ENCODE measurements around the gene ESYT1. TPM values are rescaled to one million over a fixed set of nuclear protein-coding genes. Genes with fewer than 3 reads are reported as not detected.

Gene ESYT1
- total RNA-seq, 1 experiment from 2014 or later, result 111 TPM

GRCh38 chr12:56161690-56162351 is 33.8 kb downstream of the ESYT1 start:
- Histone ChIP-seq H3K4me1 (ENCODE audit: insufficient read depth, low read length) (peaks cover 5% of the 10 kb centered on the region; the same call in 1 of the 2 replicates), H3K79me2 (ENCODE audit: insufficient read depth, low read length) (peaks cover 3% of the 10 kb centered on the region; the same call in 1 of the 2 replicates), H3K56ac (ENCODE audit: insufficient read length, low read depth, low read length) (no peak overlapping the region), H3K4ac (ENCODE audit: low read depth, low read length) (no peak overlapping the region), H3K9ac (ENCODE audit: extremely low read depth, insufficient read length, low read length) (no peak overlapping the region), H3K4me2 (ENCODE audit: insufficient read depth, insufficient read length, low read length) (no peak overlapping the region), H2BK12ac (ENCODE audit: insufficient read length, low read depth, low read length) (no peak overlapping the region), H3K23ac (ENCODE audit: insufficient read length, low read depth, low read length) (no peak overlapping the region), H3K9me3 (ENCODE audit: control insufficient read depth, low read depth, low read length) (no peaks in the 10 kb centered on the region), H3K14ac (ENCODE audit: insufficient read depth, low read length) (no peak overlapping the region), H3K27ac (ENCODE audit: insufficient read length, low read depth, low read length) (peak overlapping the region; percentile 10), H2BK15ac (ENCODE audit: low read depth, low read length) (no peak overlapping the region), H2BK20ac (ENCODE audit: low read depth, low read length, poor library complexity, severe bottlenecking) (no peak overlapping the region), H2BK5ac (ENCODE audit: insufficient read length, low read length) (no peak overlapping the region), H4K20me1 (ENCODE audit: control insufficient read depth, insufficient read depth, insufficient read length) (no peaks in the 10 kb centered on the region), H4K8ac (replicated peaks; ENCODE audit: insufficient read length, low read depth, low read length) (no peak overlapping the region), H4K91ac (ENCODE audit: insufficient read length, low read depth, low read length) (no peak overlapping the region), H3T11ph (ENCODE audit: low read length) (no peak overlapping the region), H3K23me2 (ENCODE audit: insufficient read length, low read depth, low read length, poor library complexity, severe bottlenecking) (peaks cover 15% of the 10 kb centered on the region), H3K27me3 (ENCODE audit: insufficient read depth, low read length) (no peaks in the 10 kb centered on the region), H4K5ac (ENCODE audit: insufficient read length, low read depth, low read length) (no peak overlapping the region), H3K79me1 (ENCODE audit: insufficient read depth, low read depth, low read length, poor library complexity, severe bottlenecking) (peaks cover 2% of the 10 kb centered on the region), H2BK120ac (ENCODE audit: low read depth, low read length, poor library complexity, severe bottlenecking) (no peak overlapping the region), H3K18ac (ENCODE audit: insufficient read length, low read depth, low read length) (no peak overlapping the region), H2AK5ac (ENCODE audit: insufficient read length, low read length) (no peak overlapping the region), H2AFZ (ENCODE audit: low read length) (no peak overlapping the region)
- peaks cover 11% of the 10 kb centered on the region for H3K27me3 Mint-ChIP-seq (ENCODE audit: low read depth)
- H3K4me3 Mint-ChIP-seq, result peak overlapping the region; percentile 68 to 96; a peak in 2 of 5 replicates
- H3K9me3 Mint-ChIP-seq, result peaks cover 0 to 4% of the 10 kb centered on the region in 2 experiments; a peak in 3 of 5 replicates
- no peak for DNase-seq
- peak overlapping the region in 2 of 3 experiments; percentile 79 to 93; a peak in 3 of 7 replicates for H3K27ac Mint-ChIP-seq
- H3K4me1 Mint-ChIP-seq, result peaks cover 46 to 60% of the 10 kb centered on the region in 2 experiments
- TF ChIP-seq, protein P1, sequence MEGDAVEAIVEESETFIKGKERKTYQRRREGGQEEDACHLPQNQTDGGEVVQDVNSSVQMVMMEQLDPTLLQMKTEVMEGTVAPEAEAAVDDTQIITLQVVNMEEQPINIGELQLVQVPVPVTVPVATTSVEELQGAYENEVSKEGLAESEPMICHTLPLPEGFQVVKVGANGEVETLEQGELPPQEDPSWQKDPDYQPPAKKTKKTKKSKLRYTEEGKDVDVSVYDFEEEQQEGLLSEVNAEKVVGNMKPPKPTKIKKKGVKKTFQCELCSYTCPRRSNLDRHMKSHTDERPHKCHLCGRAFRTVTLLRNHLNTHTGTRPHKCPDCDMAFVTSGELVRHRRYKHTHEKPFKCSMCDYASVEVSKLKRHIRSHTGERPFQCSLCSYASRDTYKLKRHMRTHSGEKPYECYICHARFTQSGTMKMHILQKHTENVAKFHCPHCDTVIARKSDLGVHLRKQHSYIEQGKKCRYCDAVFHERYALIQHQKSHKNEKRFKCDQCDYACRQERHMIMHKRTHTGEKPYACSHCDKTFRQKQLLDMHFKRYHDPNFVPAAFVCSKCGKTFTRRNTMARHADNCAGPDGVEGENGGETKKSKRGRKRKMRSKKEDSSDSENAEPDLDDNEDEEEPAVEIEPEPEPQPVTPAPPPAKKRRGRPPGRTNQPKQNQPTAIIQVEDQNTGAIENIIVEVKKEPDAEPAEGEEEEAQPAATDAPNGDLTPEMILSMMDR (conservative IDR thresholded peaks at IDR 0.05), result no peak
- WGBS (ENCODE audit: extremely low coverage, insufficient read length, low lambda C conversion rate), result no CpG with 5 or more reads among the region's 10 CpGs
- peaks cover 61 to 84% (median 77%) of the 10 kb centered on the region in 3 experiments for H3K36me3 Mint-ChIP-seq (ENCODE audit: insufficient read depth in 1 of 3, low read depth in 3 of 3)
